HG02981 (cell line): Measurements from ENCODE around the gene SLC4A8.

Source experiments
- ATAC-seq: cut with Tn5 transposase; IDR thresholded peaks from one replicate; pipeline ENCODE4 v1.9.1; 2021; ENCODE audit warnings: mild to moderate bottlenecking, moderate library complexity; ENCODE audit not compliant: unreplicated experiment

SLC4A8 gene

DNA sequence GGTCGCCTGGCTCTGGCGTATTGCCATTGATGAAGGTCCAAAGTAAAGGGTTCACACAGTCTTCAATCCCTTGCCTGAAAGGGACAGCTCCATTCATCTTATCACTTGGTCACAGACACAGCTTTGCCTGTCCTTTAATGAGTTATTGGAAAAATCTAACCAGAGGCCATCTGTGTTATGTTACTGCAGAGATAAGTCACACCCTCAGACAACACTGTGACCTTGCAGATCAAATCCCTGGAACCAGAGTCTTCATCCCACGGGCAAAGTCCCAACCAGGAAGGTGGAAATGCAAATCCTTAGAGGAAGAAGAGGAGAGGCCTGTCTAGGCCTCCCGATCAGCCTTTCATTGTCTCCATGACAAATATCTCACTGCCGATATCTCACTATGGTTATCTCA is 98.1 kb downstream of the SLC4A8 start:
- no peak for ATAC-seq

DNA sequence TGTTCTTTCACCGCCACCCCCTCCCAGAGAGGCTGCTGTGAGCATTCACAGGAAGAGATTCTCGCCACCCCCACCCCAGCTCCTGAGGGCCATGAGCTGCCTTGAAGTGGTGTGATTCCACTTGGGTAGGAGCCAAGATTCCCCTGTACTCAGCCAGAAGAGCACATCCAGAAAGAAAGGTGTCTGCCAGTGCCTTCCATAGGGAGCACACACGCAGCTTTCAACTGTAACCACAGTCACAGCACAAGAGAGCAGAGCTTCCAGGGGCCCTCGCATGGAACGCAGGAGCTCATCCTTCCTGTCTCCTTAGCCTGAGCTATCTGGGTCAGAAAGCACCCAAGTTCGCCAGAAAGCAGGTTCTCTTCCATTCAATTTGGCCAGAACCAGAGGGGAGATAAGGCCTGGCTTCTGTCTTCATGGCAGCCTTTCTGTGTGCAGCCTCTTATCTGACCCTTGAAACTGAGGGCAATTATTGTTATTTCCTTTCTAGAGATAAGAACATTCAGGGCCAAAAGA is 99.8 kb downstream of the SLC4A8 start:
- ATAC-seq, result no peak

DNA sequence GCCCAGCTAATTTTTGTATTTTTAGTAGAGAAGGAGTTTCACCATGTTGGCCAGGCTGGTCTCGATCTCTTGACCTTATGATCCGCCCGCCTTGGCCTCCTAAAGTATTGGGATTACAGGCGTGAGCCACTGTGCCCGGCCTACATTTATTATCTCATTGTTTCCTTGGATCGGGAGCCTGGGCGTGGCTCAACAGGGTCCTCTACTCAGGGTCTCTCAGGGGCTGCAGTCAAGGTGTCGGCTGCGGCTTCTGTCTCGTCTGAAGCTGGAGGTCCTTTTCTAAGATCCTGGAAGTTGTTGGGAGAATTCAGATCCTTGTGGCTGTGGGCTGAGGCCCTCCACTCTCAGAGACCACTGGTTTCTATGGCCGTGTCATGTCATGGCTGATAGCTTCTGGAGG is 100.9 kb downstream of the SLC4A8 start:
- ATAC-seq, result no peak

DNA sequence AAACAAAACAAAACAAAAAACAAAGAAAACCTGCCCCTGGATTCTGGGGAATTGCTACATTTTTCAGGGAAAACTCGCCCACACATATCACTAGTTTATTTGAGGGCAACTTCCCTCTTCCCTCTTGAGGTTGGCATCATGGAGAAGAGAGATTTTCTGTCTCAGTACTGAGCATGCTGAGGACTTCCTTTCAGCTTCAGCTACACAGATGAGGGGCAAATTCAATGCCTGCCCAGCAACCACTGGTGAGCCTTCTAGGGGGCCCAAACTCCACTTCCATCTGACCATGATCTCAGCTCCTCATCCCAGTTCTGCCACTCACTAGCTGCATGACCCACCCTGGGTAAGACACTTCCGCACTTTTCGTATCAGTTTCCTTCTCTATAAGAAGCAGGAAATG is 103.3 kb downstream of the SLC4A8 start:
- ATAC-seq, result no peak

DNA sequence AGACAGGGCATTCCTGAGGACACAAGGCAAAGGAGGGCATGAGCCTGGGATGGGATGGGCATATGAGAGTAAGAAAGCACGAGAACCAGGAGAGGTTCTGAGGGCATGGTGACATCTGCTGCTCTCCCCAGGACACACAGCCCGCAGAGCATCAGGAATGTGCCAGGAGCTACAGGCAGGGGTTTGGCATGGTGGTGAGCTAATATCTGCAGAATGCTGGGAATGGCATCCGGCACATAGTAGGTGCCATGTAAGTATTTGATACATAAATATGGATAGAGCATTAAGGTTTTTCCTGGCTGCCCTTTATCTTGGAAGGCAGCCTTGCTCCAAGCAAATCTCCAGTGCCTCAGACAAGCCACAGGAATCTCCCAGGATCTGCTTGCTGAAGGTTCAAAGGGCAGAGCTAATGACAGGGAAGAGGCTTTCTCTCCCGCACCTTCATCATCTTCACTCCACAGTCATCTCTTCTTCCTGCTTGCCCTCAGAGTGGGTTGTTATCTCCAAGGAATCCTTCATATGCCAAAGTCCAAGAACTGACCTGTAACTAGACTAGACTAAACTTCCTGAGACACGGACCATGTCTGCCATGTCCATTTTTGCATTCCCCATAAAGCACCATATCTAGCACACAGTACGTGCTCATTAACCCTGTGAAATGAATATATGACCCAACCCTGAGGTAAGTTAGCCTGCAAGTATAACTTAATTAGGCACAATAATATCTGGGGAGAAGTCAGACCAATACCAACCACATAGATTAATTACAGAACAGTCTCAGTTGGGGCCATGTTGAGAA is 104.4 kb downstream of the SLC4A8 start:
- ATAC-seq, result no peak

DNA sequence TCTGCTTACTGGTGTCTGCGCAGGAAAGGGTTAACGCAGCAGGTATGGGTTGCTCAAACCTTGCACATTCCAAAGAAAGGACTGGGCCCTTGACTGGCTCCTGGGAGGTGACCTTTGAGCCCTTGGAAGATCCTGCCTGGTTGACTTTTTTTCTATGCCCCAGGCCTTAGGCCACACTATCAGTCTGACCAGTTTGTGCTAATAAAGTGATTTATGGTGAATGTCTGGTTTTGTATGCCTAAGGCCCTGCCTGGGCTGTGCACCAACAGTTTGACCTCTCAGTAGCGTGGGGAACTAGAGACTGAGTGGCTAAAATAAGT is 105.0 kb downstream of the SLC4A8 start:
- no peak for ATAC-seq

DNA sequence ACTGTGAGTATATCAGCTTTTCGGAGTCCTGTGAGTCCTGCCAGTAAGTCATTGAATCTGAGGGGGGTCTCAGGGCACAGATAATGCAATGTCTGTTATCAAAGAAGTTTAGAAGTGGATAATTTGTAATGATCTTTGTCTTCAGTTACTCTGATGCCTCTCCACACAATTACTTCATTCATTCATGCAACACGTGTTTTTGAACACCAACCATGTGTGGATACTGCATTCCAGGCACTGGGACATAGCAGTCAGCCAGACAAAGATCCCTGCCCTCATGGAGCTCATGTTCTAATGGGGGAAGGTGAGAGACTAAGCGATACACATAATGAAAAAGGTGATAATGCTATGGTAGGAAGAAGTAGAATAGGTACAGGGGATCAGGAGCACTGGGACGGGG is 105.6 kb downstream of the SLC4A8 start:
- no peak for ATAC-seq

DNA sequence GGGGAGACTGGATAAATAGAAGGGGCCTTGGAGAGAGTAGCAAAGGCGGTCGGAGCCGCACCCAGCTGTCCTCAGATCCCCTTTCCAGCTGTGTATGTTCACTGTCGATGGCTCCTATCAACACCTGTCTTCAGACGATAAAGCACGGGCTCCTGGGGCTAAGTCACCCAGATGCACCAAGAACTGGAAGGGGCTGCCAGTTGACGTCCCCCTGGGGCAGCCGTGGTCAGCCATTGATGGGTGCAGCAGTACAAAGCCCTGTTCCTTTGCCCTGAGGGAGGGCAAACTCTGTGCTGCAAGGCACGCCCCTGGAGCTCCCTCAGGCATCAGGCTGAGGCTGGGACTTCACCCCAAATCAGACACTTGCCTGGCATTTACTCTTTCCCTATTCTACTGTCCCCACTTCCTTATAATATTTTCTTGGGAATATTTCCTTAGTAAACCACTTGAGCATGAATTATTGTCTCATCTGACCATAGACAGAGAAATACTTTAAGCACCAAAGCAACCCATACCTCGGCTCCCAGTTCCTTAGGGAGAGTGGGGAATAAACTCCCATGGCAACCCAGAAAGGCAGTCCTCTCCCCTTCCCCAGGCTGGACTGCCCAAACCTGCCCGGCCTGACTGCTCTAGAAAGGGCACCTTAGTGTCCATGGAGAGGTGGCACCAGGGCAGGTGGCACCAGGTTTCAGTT is 106.8 kb downstream of the SLC4A8 start:
- no peak for ATAC-seq

DNA sequence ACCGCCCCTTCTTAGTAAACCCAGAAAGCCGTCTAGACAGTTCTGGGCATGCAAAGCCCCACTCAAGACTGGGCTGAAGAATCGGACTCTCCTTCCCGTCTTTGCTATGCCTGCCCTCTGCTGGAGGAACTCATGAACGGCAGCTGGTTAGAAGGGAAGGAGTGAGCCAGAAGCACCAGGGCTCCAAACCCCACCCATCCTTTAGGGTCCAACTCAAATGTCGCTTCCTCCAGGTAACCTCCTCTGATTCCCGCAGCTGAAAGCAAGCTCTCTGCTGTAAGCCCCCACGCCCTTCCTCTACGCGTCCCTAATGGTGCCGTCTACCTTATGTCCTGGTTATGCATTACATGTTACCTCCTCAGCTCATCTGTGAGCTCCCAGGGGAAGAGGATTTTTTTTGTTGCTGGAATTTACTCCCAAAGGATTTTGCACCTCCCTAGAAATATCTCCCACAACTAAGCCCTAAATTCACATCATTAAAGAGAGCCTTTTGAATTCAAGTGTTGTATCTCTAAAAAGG is 107.4 kb downstream of the SLC4A8 start:
- ATAC-seq, result no peak

DNA sequence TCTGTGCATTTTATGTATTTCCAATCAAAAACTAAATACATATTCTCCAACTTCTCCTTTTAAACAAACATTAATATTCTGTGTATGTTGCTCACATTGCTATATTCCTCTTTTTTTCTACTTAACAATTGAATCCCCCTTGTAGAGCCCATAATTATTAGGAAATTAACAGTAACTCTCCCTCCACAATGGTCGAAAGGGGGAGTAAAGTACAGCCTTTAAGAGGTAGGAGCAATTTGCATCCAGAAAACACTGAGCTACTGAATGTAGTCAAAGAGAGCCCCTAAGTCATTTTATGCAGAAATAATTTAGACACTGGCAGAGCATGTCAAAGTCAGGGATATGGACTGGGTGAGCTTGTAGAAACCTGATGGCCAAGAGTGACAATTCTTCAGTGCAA is 109.2 kb downstream of the SLC4A8 start:
- ATAC-seq, result no peak

DNA sequence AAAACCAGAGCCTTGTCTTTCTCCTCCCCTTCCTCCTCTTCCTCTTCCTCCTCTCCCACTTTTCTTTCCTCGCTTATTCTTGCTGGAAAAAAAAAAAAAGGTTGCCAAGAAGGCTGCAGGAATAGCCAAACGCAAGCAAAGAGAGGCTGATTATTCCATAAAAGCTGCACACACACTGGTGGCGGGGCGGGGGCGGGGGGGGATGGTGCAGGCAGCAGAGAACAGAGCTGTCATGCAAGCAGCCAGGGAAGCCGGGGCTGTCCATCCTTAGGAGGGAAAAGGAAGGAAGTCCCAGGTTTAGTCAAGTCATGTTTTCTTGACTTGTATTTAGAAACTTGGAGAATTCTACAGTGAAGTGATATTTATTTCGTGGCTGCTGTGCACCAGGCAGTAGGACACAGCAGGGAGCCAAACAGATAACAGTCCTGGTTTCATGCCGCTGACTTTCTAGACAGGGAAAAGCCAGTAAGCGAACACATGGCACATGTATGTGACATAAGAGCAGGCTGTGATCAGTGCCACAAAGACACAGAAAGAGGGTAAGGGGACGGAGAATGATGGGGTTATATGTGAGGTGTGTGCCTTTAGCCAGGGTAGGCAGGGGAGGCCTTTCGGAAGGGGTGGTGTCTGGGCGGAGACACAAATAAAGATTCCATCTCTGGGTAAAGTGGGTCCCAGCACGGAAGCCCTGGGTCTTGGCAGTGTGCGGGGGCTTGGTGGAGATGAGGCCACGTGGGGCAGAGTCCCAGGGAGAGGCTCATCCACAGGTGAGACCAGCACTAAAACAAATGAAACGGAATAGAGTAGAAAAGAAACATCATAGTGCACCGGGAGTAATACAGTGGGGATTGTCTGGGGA is 109.8 kb downstream of the SLC4A8 start:
- no peak for ATAC-seq

DNA sequence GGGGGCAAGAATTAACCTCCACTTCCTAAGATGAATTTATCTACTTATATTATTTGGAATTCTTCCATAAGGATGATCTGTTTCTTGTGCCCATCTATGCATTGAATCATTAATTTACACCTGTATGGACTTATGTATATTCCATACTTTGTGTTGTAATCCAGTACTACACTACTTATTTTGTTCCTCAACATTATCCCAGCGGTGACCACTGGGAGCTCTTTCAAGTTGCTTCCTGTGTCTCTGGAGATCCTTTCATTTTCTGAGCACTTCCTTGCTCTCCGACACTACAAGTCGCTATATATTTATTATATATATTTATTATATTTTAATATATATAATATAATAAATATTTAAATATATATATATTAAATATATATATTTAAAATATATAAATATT is 111.5 kb downstream of the SLC4A8 start:
- ATAC-seq, result no peak

DNA sequence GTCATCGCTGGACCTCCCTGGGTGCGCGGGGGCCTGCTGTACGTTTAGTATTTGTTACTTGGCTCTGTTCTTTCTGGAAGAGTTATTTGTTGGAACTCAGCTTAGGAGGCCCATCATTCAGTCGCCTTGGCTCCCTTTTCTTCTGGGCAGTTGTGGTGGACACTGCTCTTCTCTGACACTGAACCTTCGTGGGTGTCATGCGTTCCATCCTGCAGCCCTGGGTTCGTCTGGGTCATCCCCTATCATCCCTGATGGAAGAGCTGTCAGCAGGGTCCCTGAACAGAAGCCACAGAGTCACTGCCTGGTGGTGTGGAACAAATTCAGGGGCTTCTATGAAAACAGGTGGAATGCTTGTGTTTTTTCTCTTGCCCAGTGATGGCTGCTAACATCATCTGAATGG is 113.5 kb downstream of the SLC4A8 start:
- no peak for ATAC-seq

DNA sequence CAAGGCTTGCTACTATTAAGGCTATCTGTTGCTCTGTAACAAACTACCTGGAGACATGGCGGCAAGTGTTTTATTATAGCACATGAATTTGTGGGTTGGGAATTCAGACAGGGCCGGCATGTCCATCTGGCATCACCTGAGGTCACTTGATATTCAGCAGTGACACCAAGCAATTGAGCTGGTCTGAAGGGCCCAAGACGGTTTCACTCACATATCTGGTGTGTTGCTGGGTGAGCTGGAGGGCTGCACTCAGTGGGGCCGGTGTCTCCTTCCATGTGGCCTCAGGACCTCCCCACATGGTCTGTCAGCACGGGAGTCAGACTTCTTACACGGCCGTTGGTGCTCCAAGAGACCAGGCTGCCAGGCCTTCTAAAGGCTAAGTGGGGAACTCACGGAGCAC is 114.0 kb downstream of the SLC4A8 start:
- ATAC-seq, result no peak

DNA sequence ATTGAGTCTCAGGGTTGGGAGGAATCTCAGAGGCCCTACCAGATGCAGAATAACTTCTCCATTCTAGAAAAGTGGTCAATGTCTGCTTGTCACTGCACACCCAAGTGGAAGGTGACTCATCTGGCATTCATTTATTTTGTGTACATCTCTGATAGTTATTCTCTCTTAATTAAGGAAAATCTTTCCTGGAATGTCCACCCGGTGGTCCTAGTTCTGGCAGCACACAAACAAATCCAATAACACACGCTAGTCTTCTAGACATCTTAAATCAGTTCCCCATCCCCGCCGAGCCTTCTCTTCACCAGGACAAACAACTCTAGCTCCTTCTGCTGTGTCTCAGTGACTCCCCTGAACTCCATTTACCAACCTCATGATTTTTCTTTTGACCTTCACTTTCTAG is 116.4 kb downstream of the SLC4A8 start:
- ATAC-seq, result no peak

DNA sequence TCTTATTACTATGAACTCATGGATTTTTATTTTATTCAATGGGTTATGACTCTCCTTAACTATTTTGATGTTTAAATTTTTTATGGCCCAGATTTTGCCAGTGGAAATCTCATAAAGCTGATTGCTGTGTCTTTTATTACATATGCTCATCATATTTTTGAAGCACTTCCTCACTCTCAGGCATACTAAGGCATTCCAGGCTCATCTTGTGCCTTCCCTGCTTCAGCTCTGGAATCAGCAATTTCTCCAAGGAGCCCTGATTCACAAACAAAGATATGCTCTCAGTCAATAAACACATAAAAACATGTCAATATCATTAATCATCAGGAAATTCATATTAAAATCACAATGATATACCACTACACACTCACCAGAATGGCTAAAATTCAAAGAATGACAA is 121.5 kb downstream of the SLC4A8 start:
- ATAC-seq, result no peak

DNA sequence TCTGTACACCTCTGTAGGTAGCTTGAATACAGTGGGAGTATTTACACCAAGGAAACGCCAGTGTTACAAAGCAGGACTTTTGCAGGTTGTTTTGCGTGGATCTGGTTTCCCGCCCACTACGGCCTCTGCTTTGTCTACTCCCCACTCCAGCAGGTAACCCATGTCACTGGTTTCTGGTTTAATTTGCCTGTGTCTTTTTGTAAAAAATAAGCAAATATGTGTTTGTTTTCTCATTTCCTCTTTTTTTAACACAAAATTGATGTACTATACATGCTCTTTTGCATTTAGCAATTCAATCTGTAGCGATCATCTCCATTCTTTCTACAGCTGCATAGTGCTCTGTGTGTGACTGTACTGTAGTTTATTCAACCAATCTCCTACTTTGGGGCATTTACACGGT is 123.0 kb downstream of the SLC4A8 start:
- no peak for ATAC-seq

DNA sequence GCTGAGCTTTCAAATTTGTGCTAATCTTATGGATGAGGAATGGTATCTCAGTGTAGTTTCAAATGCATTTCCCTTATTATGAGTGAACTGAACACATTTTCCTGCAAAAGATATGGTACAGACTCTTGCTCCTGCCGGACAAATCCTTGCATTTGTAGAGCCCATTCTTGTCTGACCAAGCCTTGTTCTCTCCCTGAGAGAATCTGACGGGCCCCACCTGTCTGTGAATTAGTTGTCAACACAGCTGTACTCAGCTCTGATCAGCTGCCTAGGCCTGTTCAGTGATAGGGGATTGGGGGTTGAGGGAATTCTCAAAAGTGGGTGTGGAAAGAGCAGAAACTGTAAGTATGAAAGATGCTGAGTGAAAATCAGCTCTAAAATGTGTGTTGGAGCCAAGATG is 123.6 kb downstream of the SLC4A8 start:
- no peak for ATAC-seq

DNA sequence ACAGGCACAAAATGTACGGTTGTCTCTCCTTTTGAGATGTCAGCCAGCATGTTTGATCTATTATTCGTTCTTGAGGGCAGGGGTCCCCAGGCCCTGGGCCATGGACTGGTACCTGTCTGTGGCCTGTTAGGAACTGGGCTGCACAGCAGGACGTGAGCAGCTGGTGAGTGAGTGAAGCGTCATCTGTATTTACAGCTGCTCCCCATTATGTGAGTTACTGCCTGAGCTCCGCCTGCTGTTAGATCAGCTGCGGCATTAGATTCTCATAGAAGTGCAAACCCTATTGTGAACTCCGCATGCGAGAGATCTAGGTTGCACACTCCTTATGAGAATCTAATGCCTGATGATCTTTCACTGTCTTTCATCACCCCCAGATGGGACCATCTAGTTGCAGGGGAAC is 125.0 kb downstream of the SLC4A8 start:
- ATAC-seq, result no peak
